Neural progenitor cell (in vitro differentiated cells): Measurements from ENCODE around the gene GAS2L3.

Source experiments
- EZH2 ChIP-seq: fragments of 200-600 bp; sonication (generic); IDR thresholded peaks from 2 replicates; pipeline ENCODE4 v1.6.1; 2017; ENCODE audit warnings: antibody characterized with exemption, mild to moderate bottlenecking, moderate library complexity
- TF ChIP-seq, protein P1 (sequence below): fragments of 200-600 bp; sonication (generic); IDR thresholded peaks from 2 replicates; pipeline ENCODE4 v1.5.1; 2017; ENCODE audit warnings: antibody characterized with exemption, mild to moderate bottlenecking

DNA sequence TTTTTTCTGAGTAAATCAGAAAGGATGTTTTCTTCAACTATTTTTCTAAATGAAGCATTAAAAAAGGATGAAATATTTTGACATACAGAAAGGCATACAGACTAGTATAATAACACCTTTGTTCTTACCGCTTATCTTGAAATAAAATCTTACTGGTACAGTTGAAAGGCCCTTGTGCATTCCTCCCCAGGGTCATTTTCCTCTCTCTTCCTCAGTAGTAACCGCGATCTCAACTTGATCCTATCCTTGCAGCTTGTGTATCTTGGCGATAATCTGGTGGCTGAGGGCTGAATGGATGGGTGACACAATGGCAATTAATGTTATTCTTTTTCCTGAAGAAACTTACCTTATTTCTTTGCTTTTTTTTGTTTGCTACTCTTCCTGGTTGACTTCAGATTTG is 18.5 kb downstream of the GAS2L3 start:
- TF ChIP-seq, protein P1, sequence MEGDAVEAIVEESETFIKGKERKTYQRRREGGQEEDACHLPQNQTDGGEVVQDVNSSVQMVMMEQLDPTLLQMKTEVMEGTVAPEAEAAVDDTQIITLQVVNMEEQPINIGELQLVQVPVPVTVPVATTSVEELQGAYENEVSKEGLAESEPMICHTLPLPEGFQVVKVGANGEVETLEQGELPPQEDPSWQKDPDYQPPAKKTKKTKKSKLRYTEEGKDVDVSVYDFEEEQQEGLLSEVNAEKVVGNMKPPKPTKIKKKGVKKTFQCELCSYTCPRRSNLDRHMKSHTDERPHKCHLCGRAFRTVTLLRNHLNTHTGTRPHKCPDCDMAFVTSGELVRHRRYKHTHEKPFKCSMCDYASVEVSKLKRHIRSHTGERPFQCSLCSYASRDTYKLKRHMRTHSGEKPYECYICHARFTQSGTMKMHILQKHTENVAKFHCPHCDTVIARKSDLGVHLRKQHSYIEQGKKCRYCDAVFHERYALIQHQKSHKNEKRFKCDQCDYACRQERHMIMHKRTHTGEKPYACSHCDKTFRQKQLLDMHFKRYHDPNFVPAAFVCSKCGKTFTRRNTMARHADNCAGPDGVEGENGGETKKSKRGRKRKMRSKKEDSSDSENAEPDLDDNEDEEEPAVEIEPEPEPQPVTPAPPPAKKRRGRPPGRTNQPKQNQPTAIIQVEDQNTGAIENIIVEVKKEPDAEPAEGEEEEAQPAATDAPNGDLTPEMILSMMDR: no peak
- no peak for TF ChIP-seq EZH2
